ENCODE results near the gene IL1A.

DNA sequence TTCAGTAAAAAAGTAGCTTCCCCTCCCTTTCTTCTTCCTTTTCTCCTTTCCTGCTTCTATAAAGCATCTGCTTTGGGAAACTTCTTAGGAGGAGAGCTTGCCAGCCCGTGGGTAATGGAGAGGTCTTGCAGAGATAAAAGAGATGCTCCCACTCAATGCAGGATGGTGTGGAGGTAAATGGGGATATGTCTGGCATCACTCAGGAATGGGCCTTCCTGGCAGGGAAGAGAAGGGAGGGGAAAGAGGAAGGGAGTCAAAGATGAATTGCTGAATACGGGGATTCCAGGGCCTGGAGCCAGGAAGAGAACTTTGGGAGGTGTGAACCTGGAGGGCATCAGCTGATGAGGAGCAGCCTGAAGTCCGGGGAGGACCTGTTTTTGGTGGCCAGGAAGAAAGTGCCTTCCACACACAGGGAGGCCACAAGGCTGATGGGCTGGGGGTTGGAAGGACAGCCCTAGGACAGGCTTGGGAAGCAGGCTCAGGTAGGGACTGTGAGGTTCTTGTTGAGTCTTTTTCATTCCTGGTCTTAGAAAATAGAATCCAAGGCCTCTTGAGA lies 27.1 kb upstream of the IL1A start:
- TF ChIP-seq EP300 (IDR thresholded peaks at IDR 0.05) (no peak), POLR2A (IDR thresholded peaks at IDR 0.05; ENCODE audit: low read depth) (no peak), POLR2AphosphoS5 (IDR thresholded peaks at IDR 0.05) (no peak)
- TF ChIP-seq, protein P1, sequence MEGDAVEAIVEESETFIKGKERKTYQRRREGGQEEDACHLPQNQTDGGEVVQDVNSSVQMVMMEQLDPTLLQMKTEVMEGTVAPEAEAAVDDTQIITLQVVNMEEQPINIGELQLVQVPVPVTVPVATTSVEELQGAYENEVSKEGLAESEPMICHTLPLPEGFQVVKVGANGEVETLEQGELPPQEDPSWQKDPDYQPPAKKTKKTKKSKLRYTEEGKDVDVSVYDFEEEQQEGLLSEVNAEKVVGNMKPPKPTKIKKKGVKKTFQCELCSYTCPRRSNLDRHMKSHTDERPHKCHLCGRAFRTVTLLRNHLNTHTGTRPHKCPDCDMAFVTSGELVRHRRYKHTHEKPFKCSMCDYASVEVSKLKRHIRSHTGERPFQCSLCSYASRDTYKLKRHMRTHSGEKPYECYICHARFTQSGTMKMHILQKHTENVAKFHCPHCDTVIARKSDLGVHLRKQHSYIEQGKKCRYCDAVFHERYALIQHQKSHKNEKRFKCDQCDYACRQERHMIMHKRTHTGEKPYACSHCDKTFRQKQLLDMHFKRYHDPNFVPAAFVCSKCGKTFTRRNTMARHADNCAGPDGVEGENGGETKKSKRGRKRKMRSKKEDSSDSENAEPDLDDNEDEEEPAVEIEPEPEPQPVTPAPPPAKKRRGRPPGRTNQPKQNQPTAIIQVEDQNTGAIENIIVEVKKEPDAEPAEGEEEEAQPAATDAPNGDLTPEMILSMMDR (IDR thresholded peaks at IDR 0.05): no peak

All from esophagus muscularis mucosa (tissue), 4 donors.